Prostate gland (tissue), 2 donors: ENCODE data around the gene FCHSD2.

Experiments used
- POLR2AphosphoS5 ChIP-seq: sonication (generic); formaldehyde crosslinking; IDR thresholded peaks from one replicate; pipeline ENCODE4 v1.6.1; 2017; ENCODE audit warnings: antibody characterized with exemption
- TF ChIP-seq, protein P1 (sequence below), 4 experiments: fragments of 200-600 bp in 2 of 4; fragments of 450-650 bp in 2 of 4; sonication (generic) in 2 of 4; IDR thresholded peaks; 1 replicate in 3 of 4; 2 replicates in 1 of 4; pipeline ENCODE4 v1.5.1; 2016 to 2019; ENCODE audit warnings: antibody characterized with exemption in 4 of 4, mild to moderate bottlenecking in 2 of 4, moderate library complexity in 2 of 4

- TF ChIP-seq, protein P1, sequence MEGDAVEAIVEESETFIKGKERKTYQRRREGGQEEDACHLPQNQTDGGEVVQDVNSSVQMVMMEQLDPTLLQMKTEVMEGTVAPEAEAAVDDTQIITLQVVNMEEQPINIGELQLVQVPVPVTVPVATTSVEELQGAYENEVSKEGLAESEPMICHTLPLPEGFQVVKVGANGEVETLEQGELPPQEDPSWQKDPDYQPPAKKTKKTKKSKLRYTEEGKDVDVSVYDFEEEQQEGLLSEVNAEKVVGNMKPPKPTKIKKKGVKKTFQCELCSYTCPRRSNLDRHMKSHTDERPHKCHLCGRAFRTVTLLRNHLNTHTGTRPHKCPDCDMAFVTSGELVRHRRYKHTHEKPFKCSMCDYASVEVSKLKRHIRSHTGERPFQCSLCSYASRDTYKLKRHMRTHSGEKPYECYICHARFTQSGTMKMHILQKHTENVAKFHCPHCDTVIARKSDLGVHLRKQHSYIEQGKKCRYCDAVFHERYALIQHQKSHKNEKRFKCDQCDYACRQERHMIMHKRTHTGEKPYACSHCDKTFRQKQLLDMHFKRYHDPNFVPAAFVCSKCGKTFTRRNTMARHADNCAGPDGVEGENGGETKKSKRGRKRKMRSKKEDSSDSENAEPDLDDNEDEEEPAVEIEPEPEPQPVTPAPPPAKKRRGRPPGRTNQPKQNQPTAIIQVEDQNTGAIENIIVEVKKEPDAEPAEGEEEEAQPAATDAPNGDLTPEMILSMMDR (IDR thresholded peaks at IDR 0.05) = no peak
- no peak for TF ChIP-seq POLR2AphosphoS5
These were observed 191.4 kb downstream of the FCHSD2 start for GRCh38 chr11:72950685-72951084.
